GM23248 (cell line): Measurements from ENCODE around the gene CAMTA1.

Experiments
- EZH2 ChIP-seq: fragments of 200-600 bp; sonication (generic); IDR thresholded peaks from 2 replicates; pipeline ENCODE4 v1.6.1; 2018; ENCODE audit warnings: antibody characterized with exemption, mild to moderate bottlenecking; ENCODE audit not compliant: insufficient read depth, poor library complexity, severe bottlenecking
- EZH2phosphoT487 ChIP-seq: fragments of 200-600 bp; sonication (generic); IDR thresholded peaks from 2 replicates; pipeline ENCODE4 v1.6.1; 2018; ENCODE audit warnings: antibody characterized with exemption, moderate library complexity, mild to moderate bottlenecking, low read depth; ENCODE audit not compliant: insufficient read depth

GRCh38 chr1:7495962-7496361 lies 710.7 kb downstream of the CAMTA1 start:
- TF ChIP-seq EZH2 = no peak
- TF ChIP-seq EZH2phosphoT487 = no peak
